MM.1S (cell line): Measurements from ENCODE around the gene GZMM.

Experiments
- EZH2 ChIP-seq: fragments of 300-600 bp; sonication (generic); optimal IDR thresholded peaks from 2 replicates; pipeline ENCODE3; 2017; ENCODE audit warnings: low read depth, mild to moderate bottlenecking, antibody characterized with exemption, low read length, mixed read lengths
- EZH2phosphoT487 ChIP-seq: fragments of 300-600 bp; sonication (generic); IDR thresholded peaks from 2 replicates; pipeline ENCODE4 v1.6.1; 2018; ENCODE audit warnings: antibody characterized with exemption, low read length
- TF ChIP-seq, protein P1 (sequence below): fragments of 300-600 bp; sonication (generic); IDR thresholded peaks from 2 replicates; pipeline ENCODE4 v1.5.1; 2016; ENCODE audit warnings: antibody characterized with exemption, low read length, mixed read lengths

DNA sequence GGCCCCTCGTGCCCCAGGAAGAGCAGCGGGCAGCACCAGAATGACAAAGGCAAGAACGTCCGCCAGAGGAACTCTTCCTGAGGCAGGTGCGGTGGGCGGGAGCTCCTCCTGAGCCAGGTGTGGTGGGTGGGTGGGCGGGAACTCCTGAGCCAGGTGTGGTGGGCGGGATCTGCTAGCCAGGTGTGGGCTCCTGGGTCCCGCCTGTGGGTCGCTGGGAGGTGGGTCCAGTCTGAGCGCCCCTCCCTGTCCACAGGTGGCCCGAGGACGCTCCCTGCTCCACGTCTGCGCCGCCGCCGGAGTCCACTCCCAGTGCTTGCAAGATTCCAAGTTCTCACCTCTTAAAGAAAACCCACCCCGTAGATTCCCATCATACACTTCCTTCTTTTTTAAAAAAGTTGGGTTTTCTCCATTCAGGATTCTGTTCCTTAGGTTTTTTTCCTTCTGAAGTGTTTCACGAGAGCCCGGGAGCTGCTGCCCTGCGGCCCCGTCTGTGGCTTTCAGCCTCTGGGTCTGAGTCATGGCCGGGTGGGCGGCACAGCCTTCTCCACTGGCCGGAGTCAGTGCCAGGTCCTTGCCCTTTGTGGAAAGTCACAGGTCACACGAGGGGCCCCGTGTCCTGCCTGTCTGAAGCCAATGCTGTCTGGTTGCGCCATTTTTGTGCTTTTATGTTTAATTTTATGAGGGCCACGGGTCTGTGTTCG lies 38.8 kb downstream of the GZMM start:
- TF ChIP-seq, protein P1, sequence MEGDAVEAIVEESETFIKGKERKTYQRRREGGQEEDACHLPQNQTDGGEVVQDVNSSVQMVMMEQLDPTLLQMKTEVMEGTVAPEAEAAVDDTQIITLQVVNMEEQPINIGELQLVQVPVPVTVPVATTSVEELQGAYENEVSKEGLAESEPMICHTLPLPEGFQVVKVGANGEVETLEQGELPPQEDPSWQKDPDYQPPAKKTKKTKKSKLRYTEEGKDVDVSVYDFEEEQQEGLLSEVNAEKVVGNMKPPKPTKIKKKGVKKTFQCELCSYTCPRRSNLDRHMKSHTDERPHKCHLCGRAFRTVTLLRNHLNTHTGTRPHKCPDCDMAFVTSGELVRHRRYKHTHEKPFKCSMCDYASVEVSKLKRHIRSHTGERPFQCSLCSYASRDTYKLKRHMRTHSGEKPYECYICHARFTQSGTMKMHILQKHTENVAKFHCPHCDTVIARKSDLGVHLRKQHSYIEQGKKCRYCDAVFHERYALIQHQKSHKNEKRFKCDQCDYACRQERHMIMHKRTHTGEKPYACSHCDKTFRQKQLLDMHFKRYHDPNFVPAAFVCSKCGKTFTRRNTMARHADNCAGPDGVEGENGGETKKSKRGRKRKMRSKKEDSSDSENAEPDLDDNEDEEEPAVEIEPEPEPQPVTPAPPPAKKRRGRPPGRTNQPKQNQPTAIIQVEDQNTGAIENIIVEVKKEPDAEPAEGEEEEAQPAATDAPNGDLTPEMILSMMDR, result no peak
- TF ChIP-seq EZH2phosphoT487, result no peak
- no peak for TF ChIP-seq EZH2
